HFFc6 (cell line): Measurements from ENCODE around the gene PLXNB2. TPM values are rescaled to one million over a fixed set of nuclear protein-coding genes. Genes with fewer than 3 reads are reported as not detected.
A peak's percentile ranks its signal among the peaks of the same experiment; 100 is the strongest.

Experiments
- DNase-seq: peaks from one replicate; pipeline ENCODE4 v3.0.0-alpha.2; 2018
- H3K27ac Mint-ChIP-seq: 2 replicates; pipeline ENCODE4 v1.8.0; 2020; ENCODE audit warnings: mild to moderate bottlenecking, mixed read lengths
- H3K27me3 Mint-ChIP-seq: 2 replicates; pipeline ENCODE4 v1.8.0; 2021; ENCODE audit warnings: mild to moderate bottlenecking, moderate library complexity, mixed read lengths; ENCODE audit not compliant: insufficient read depth
- H3K36me3 Mint-ChIP-seq: 2 replicates; pipeline ENCODE4 v1.8.0; 2021; ENCODE audit warnings: low read depth, mixed read lengths
- H3K4me1 Mint-ChIP-seq: 2 replicates; pipeline ENCODE4 v1.8.0; 2020; ENCODE audit warnings: low read depth, mixed read lengths
- H3K4me3 Mint-ChIP-seq: 2 replicates; pipeline ENCODE4 v1.8.0; 2020; ENCODE audit warnings: mild to moderate bottlenecking, moderate library complexity, mixed read lengths
- H3K9me3 Mint-ChIP-seq: 2 replicates; pipeline ENCODE4 v1.8.0; 2020; ENCODE audit warnings: mild to moderate bottlenecking, mixed read lengths
- CTCF ChIP-seq: fragments of 200-600 bp; sonication (generic); IDR thresholded peaks from 2 replicates; pipeline ENCODE4 v1.5.0; 2021; ENCODE audit warnings: antibody characterized with exemption, mild to moderate bottlenecking
- total RNA-seq, 6 experiments: library from RNA; stranded (reverse); fragmentation: NEBNext Ultra II Directional; extraction: Animal tissue kit (Norgen Biotek cat#: 25700); gene quantifications; 2 replicates in 1 of 6; 3 replicates in 5 of 6; pipeline ENCODE4 v1.2.3, GENCODE V29; 2021

PLXNB2 gene
- total RNA-seq, 6 experiments from 2014 or later: 280 to 370 (median 291) TPM

- no peak overlapping the region; the same call in 1 of the 2 replicates for H3K4me3 Mint-ChIP-seq
- H3K9me3 Mint-ChIP-seq: no peaks in the 10 kb centered on the region
- peaks cover 13% of the 10 kb centered on the region for H3K27me3 Mint-ChIP-seq
- no peak overlapping the region for H3K27ac Mint-ChIP-seq
- DNase-seq: no peak
- H3K36me3 Mint-ChIP-seq: 0 out of 2 replicates have a peak, but pooled peaks cover 3% of the 10 kb centered on the region
- TF ChIP-seq CTCF: no peak
- H3K4me1 Mint-ChIP-seq: peaks cover 5% of the 10 kb centered on the region; the same call in 1 of the 2 replicates
Observed at GRCh38 chr22:50285568-50286229, 21.7 kb downstream of the PLXNB2 start.

- Mint-ChIP-seq H3K4me3 (no peak overlapping the region), H3K36me3 (0 out of 2 replicates have a peak, but pooled peaks cover 3% of the 10 kb centered on the region), H3K27ac (peak overlapping the region; percentile 40; the same call in 1 of the 2 replicates), H3K9me3 (no peaks in the 10 kb centered on the region), H3K4me1 (peaks cover 5% of the 10 kb centered on the region; the same call in 1 of the 2 replicates), H3K27me3 (peaks cover 13% of the 10 kb centered on the region)
- TF ChIP-seq CTCF: no peak
- no peak for DNase-seq
Observed at GRCh38 chr22:50284479-50284878, 23.0 kb downstream of the PLXNB2 start.

GRCh38 chr22:50283821-50284220 is 23.6 kb downstream of the PLXNB2 start:
- DNase-seq: no peak
- no peak overlapping the region for H3K27ac Mint-ChIP-seq
- no peak overlapping the region for H3K4me3 Mint-ChIP-seq
- TF ChIP-seq CTCF: no peak
- H3K9me3 Mint-ChIP-seq: no peaks in the 10 kb centered on the region
- peaks cover 5% of the 10 kb centered on the region; the same call in 1 of the 2 replicates for H3K4me1 Mint-ChIP-seq
- peaks cover 13% of the 10 kb centered on the region for H3K27me3 Mint-ChIP-seq
- H3K36me3 Mint-ChIP-seq: peaks cover 3% of the 10 kb centered on the region; the same call in 1 of the 2 replicates

- Mint-ChIP-seq H3K36me3 (peaks cover 4% of the 10 kb centered on the region; the same call in 1 of the 2 replicates), H3K4me1 (peaks cover 5% of the 10 kb centered on the region; the same call in 1 of the 2 replicates), H3K27me3 (peaks cover 11% of the 10 kb centered on the region), H3K4me3 (no peak overlapping the region), H3K27ac (peak overlapping the region; percentile 58), H3K9me3 (no peaks in the 10 kb centered on the region)
- DNase-seq: peak; percentile 39
- no peak for TF ChIP-seq CTCF
Observed at GRCh38 chr22:50282361-50283155, 24.9 kb downstream of the PLXNB2 start.

- TF ChIP-seq CTCF: no peak
- Mint-ChIP-seq H3K27me3 (peaks cover 14% of the 10 kb centered on the region), H3K4me1 (peaks cover 5% of the 10 kb centered on the region; the same call in 1 of the 2 replicates), H3K36me3 (peaks cover 10% of the 10 kb centered on the region; the same call in 1 of the 2 replicates), H3K9me3 (no peaks in the 10 kb centered on the region), H3K27ac (no peak overlapping the region), H3K4me3 (no peak overlapping the region)
- no peak for DNase-seq
Observed at GRCh38 chr22:50281957-50282356, 25.5 kb downstream of the PLXNB2 start.
